GM12878 (cell line): ENCODE data around the gene VDR. TPM values are rescaled to one million over a fixed set of nuclear protein-coding genes. Genes with fewer than 3 reads are reported as not detected.

Experiments used
- BCL11A ChIP-seq: IDR thresholded peaks from 2 replicates; pipeline ENCODE4 v1.6.1; 2011; ENCODE audit warnings: low read depth, low read length
- CHD2 ChIP-seq: IDR thresholded peaks from 2 replicates; pipeline ENCODE4 v1.6.1; 2011; ENCODE audit warnings: low read depth, low read length, improper control_type of control experiment, borderline replicate concordance
- MEF2A ChIP-seq: IDR thresholded peaks from 2 replicates; pipeline ENCODE4 v1.6.1; 2011; ENCODE audit warnings: low read depth, mild to moderate bottlenecking, low read length, moderate library complexity; ENCODE audit not compliant: insufficient read depth
- NFIC ChIP-seq: IDR thresholded peaks from 2 replicates; pipeline ENCODE4 v1.6.1; 2012; ENCODE audit warnings: low read depth, mild to moderate bottlenecking, inconsistent platforms, low read length, moderate library complexity
- NR2C1 ChIP-seq: fragments of 450-650 bp; IDR thresholded peaks from 2 replicates; pipeline ENCODE4 v1.6.1; 2017; ENCODE audit warnings: antibody characterized with exemption, mild to moderate bottlenecking, moderate library complexity
- PAX8 ChIP-seq: fragments of 450-650 bp; IDR thresholded peaks from 2 replicates; pipeline ENCODE4 v1.6.1; 2017; ENCODE audit warnings: mild to moderate bottlenecking, moderate library complexity
- POLR2AphosphoS2 ChIP-seq: IDR thresholded peaks from 2 replicates; pipeline ENCODE4 v1.6.1; 2011; ENCODE audit warnings: low read depth, mild to moderate bottlenecking, low read length, improper control_type of control experiment, moderate library complexity
- POLR2AphosphoS5 ChIP-seq: IDR thresholded peaks from 2 replicates; pipeline ENCODE4 v1.6.1; 2011; ENCODE audit warnings: mild to moderate bottlenecking, low read length, inconsistent platforms
- SIX5 ChIP-seq: IDR thresholded peaks from 2 replicates; pipeline ENCODE4 v1.6.1; 2011; ENCODE audit warnings: mild to moderate bottlenecking, low read depth, low read length, moderate library complexity; ENCODE audit not compliant: severe bottlenecking
- SRF ChIP-seq, 2 experiments: IDR thresholded peaks; 2 replicates each; pipeline ENCODE4 v1.6.1; 2011; ENCODE audit warnings: low read depth in 2 of 2, low read length in 2 of 2, mild to moderate bottlenecking in 1 of 2, moderate library complexity in 1 of 2
- TAF1 ChIP-seq: IDR thresholded peaks from 2 replicates; pipeline ENCODE4 v1.6.1; 2011; ENCODE audit warnings: mild to moderate bottlenecking, low read depth, low read length, borderline replicate concordance
- USF2 ChIP-seq: IDR thresholded peaks from 2 replicates; pipeline ENCODE4 v1.6.1; 2011; ENCODE audit warnings: low read depth, low read length, improper control_type of control experiment, borderline replicate concordance
- ZBED1 ChIP-seq: IDR thresholded peaks from 2 replicates; pipeline ENCODE4 v1.6.1; 2016; ENCODE audit warnings: borderline replicate concordance
- ZBTB4 ChIP-seq: fragments of 450-650 bp; formaldehyde crosslinking; IDR thresholded peaks from 2 replicates; pipeline ENCODE4 v1.4.0; 2022; ENCODE audit warnings: mild to moderate bottlenecking, moderate library complexity
- ZNF687 ChIP-seq: fragments of 450-650 bp; IDR thresholded peaks from 2 replicates; pipeline ENCODE4 v1.6.1; 2017; ENCODE audit warnings: mild to moderate bottlenecking, moderate library complexity
- polyA plus RNA-seq, 11 experiments: library from polyadenylated mRNA; depleted of rRNA in 4 of 11; unstranded in 6 of 11; stranded (reverse) in 5 of 11; fragments of >200 nt; fragmentation: Nextera tagmentation in 4 of 11; fragmentation: Illumina TruSeq in 1 of 11; extraction: Ambion mirVana in 4 of 11; extraction: Trizol in 1 of 11; gene quantifications; 1 replicate in 1 of 11; 2 replicates in 10 of 11; pipeline versions ENCODE4 v1.2.1 to v1.2.3, GENCODE V29; 2011 to 2016; ENCODE audit warnings: inconsistent platforms in 2 of 11, missing spikeins in 2 of 11, low read depth in 1 of 11
- total RNA-seq, 4 experiments: library from RNA; depleted of rRNA in 3 of 4; stranded (reverse); fragments of >200 nt in 3 of 4; fragmentation: Illumina TruSeq in 1 of 4; extraction: Trizol in 1 of 4; gene quantifications; 2 replicates each; pipeline versions ENCODE4 v1.2.1 to v1.2.3, GENCODE V29; 2013 to 2021
- TF ChIP-seq, protein P1 (sequence below): fragments of 450-650 bp; IDR thresholded peaks from 2 replicates; pipeline ENCODE4 v1.6.1; 2017; ENCODE audit warnings: borderline replicate concordance
- TF ChIP-seq, protein P2 (sequence below): fragments of 450-650 bp; IDR thresholded peaks from 2 replicates; pipeline ENCODE4 v1.6.1; 2016; ENCODE audit warnings: mild to moderate bottlenecking
- TF ChIP-seq, protein P3 (sequence below), 3 experiments: IDR thresholded peaks in 2 of 3; conservative IDR thresholded peaks in 1 of 3; 2 replicates each; pipeline ENCODE4 v1.5.1; 2011; ENCODE audit warnings: low read depth in 3 of 3, low read length in 3 of 3, mild to moderate bottlenecking in 3 of 3, control low read depth in 2 of 3, moderate library complexity in 2 of 3, inconsistent platforms in 1 of 3, mixed read lengths in 1 of 3; ENCODE audit not compliant: control insufficient read depth in 2 of 3, insufficient read depth in 1 of 3; ENCODE audit errors: extremely low read depth in 1 of 3

Gene VDR
- total and polyA plus RNA-seq, 10 of the 15 experiments (the other 5 are each of a cell fraction or from before 2014, with no cell fraction given): 0.27 to 7.9 (median 3.0) TPM

DNA sequence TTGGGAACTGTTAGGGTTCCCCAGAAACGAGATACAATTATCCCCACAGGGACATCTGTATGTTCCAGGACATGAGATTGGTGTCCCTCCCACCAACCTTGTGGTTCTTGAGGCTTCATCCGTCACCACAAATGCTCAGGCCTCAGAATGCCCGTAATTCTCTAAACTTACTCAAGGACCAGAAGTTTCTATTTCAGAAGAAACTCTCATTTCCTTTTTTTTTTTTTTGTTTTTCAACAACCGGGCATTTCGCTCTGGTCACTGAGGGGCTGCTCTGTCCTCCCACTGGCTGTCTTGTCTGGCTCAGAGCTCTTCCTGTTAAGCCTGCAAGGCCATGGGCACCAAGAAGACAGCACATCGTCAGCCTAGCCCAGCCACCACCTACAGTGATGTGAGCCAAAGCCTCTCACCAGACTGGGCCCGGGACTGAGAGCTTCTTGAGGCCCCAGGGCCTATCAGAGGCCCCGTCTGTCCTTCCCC is 36.2 kb downstream of the VDR start (continued):
- TF ChIP-seq SRF (IDR thresholded peaks at IDR 0.05; ENCODE audit: low read depth in 2 of 2, low read length in 2 of 2) (no peak), BCL11A (peak; percentile 70), USF2 (no peak), MEF2A (peak; percentile 31; the same call in 1 of the 2 replicates), NR2C1 (no peak), SIX5 (no peak), PAX8 (no peak), CHD2 (no peak), NFIC (peak; percentile 81), ZNF687 (no peak), ZBED1 (no peak), POLR2AphosphoS2 (no peak), TAF1 (no peak), POLR2AphosphoS5 (no peak), ZBTB4 (CRISPR knock-in tag) (no peak)
- TF ChIP-seq, protein P1, sequence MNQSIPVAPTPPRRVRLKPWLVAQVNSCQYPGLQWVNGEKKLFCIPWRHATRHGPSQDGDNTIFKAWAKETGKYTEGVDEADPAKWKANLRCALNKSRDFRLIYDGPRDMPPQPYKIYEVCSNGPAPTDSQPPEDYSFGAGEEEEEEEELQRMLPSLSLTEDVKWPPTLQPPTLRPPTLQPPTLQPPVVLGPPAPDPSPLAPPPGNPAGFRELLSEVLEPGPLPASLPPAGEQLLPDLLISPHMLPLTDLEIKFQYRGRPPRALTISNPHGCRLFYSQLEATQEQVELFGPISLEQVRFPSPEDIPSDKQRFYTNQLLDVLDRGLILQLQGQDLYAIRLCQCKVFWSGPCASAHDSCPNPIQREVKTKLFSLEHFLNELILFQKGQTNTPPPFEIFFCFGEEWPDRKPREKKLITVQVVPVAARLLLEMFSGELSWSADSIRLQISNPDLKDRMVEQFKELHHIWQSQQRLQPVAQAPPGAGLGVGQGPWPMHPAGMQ: no peak
- TF ChIP-seq, protein P2, sequence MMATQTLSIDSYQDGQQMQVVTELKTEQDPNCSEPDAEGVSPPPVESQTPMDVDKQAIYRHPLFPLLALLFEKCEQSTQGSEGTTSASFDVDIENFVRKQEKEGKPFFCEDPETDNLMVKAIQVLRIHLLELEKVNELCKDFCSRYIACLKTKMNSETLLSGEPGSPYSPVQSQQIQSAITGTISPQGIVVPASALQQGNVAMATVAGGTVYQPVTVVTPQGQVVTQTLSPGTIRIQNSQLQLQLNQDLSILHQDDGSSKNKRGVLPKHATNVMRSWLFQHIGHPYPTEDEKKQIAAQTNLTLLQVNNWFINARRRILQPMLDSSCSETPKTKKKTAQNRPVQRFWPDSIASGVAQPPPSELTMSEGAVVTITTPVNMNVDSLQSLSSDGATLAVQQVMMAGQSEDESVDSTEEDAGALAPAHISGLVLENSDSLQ: no peak
- TF ChIP-seq, protein P3, sequence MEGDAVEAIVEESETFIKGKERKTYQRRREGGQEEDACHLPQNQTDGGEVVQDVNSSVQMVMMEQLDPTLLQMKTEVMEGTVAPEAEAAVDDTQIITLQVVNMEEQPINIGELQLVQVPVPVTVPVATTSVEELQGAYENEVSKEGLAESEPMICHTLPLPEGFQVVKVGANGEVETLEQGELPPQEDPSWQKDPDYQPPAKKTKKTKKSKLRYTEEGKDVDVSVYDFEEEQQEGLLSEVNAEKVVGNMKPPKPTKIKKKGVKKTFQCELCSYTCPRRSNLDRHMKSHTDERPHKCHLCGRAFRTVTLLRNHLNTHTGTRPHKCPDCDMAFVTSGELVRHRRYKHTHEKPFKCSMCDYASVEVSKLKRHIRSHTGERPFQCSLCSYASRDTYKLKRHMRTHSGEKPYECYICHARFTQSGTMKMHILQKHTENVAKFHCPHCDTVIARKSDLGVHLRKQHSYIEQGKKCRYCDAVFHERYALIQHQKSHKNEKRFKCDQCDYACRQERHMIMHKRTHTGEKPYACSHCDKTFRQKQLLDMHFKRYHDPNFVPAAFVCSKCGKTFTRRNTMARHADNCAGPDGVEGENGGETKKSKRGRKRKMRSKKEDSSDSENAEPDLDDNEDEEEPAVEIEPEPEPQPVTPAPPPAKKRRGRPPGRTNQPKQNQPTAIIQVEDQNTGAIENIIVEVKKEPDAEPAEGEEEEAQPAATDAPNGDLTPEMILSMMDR (IDR thresholded peaks at IDR 0.05 in 2 of 3, conservative IDR thresholded peaks at IDR 0.05 in 1 of 3; ENCODE audit: control insufficient read depth in 2 of 3, extremely low read depth in 1 of 3, insufficient read depth in 1 of 3, low read depth in 3 of 3, low read length in 3 of 3): no peak
